GDM1 (cell line): Measurements from ENCODE around the gene ATXN10.
"Not testable (repeated sequence)": the region's sequence is repeated elsewhere in the genome, so short reads cannot be mapped to it uniquely, and the experiment has no call there.

Experiments
- DNase-seq: peaks from one replicate; lab custom pipeline; 2025; lab: John Stamatoyannopoulos, UW

The ATXN10 gene

DNA sequence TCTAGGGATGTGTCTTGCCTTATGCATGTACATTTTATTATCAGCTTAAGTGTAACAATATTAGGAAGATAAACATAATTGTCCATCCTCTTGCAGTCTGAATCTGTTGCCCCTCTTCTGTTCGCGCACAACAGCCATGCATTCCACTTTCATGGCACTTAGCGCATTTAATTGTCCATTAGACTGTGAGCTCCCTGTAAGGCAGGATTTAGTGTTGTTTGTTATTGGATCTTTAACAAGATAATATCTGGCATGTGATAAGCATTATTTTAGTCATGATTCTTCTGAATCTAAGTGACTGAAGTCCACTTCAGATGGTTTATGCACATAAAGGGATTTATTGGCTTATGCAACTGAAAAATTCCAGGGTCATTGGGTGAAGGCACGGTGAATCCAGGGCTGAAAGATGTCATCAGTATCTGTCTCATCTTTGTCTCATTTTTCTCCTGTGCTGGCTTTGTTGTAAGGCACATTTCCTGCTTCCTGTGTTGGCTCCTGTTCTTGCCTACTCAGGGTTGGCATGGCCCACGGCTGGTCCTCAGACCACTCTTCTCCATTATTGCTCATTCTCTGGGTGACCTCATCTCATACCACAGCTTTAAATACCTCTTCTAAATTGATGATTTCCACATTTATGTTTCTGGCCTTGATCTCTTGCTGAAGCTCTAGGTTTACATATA lies 37.6 kb downstream of the ATXN10 start:
- no peak for DNase-seq

DNA sequence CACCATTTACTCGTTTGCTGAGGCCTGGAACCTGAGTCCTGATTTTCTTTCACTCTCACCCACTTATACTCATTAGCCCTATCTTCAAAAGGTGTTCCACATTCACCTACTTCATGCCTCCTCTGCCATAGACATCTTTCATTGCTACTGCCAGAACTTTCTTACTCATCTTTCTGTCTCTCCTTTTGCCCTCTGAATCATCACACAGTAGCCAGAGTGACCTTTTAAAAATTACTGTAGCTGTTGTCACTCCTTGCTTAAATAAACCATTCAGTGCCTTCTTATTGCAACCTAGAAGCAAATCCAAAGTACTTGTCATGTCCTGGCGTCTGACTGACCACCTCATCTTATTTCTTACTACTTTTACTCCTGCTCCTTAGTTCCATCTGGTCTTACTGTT lies 38.2 kb downstream of the ATXN10 start:
- DNase-seq: no peak

GRCh38 chr22:45710469-45710868 lies 38.8 kb downstream of the ATXN10 start:
- DNase-seq: no peak

DNA sequence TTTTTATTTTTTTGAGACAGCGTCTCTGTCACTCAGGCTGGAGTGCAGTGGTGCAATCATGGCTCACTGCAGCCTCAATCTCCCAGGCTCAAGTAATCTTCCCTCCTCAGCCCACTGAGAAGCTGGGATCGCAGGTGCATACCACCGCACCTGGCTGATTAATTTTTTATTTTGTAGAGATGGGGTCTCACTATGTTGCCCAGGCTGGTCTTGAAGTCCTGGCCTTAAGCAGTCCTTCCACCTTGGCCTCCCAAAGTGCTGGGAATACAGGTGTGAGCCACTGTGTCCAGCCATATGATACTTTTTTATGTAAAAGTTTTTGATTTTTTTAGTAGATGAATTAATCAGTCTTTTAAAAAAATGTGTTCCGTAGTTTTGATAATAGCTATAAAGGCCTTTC lies 42.8 kb downstream of the ATXN10 start:
- not testable (repeated sequence) for DNase-seq

DNA sequence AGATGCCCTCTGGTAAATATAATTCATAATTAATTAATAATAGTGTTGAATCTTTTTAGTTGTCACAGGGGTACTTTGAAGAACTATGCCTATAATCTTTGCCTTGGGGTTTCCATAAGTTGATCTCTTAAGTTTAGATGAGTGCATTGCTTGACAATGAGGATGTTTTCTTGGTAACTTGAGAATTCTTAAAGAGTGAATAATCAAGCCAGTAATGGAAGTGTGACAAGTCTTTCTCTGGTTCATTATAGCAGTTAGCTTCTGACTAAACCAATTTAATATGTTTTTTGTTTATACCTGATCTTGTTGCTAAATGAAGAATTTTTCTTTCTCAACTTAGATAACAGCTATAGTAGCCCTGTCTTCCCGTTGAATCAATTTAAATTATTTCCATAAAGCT lies 46.2 kb downstream of the ATXN10 start:
- DNase-seq: no peak

GRCh38 chr22:45718391-45718790 lies 46.8 kb downstream of the ATXN10 start:
- no peak for DNase-seq

- DNase-seq: no peak
Measured at GRCh38 chr22:45720839-45721378, 49.3 kb downstream of the ATXN10 start.

- DNase-seq: no peak
Measured at GRCh38 chr22:45722006-45722405, 50.4 kb downstream of the ATXN10 start.

DNA sequence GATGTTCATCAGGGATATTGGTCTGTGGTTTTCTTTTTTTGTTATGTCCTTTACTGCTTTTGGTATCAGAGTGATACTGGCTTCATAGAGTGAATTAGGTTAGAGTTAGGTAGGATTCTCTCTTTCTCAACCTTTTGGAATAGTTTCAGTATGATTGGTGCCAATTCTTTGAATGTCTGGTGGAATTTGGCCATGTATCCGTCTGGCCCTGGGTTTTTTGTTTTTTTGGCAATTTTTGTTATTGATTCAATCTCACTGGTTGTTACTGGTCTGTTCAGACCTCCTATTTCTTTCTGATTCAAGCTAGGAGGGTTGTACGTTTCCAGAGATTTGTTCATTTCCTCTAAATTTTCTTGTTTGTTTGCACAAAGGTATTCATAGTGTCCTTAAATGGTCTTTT lies 54.4 kb downstream of the ATXN10 start:
- DNase-seq: no peak

DNA sequence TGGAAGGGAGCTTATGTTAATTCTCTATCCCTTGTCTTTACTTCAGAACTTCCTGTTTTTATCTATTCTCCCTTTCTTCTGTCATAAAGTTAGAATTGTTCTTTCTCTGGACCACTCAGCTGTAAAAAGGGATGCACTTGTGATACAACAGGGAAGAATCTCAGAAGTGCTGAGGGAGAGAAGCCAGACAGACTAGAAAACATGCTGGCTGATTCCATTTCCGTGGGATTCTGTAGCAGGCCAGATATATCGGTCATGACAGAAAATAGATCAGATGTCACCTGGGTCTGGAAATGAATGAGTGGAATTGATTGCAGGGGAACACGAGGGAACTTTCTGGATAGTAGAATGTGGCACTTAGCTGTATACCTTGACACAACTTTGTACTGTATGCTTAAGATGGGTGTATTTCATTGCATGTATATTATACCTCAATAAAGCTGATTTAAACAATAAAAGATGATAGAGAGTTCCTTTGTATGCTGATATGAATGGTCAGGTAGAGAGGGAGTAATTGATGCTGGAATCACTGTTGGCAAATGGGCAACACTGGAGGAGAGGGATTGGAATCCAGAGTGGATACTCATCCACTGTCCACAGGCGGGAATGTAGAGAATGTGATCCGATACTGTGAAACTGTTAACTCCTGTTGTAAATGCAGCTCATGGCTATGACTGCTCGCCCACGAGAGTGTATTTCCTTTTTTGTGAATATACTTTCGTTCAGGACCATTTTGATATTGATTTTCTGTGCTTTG lies 59.6 kb downstream of the ATXN10 start:
- no peak for DNase-seq

- no peak for DNase-seq
Measured at GRCh38 chr22:45731798-45732495, 60.3 kb downstream of the ATXN10 start.

DNA sequence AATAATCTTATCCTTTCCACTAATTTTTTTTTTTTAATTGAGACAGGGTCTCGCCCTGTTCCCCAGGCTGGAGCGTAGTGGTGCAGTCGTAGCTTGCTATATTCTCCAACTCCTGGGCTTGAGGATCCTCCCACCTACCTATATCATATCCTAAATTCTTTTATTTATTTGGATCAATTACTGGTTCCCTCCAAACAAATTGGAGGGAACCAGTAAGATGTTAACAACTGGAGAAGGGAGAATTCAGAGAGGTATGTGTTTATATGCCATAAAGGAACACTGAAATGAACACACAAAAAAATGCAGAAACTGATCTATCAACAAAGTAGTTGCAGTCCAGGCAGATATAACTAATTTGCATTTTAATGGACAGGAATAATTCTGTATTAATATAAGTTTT lies 63.6 kb downstream of the ATXN10 start:
- DNase-seq: no peak

DNA sequence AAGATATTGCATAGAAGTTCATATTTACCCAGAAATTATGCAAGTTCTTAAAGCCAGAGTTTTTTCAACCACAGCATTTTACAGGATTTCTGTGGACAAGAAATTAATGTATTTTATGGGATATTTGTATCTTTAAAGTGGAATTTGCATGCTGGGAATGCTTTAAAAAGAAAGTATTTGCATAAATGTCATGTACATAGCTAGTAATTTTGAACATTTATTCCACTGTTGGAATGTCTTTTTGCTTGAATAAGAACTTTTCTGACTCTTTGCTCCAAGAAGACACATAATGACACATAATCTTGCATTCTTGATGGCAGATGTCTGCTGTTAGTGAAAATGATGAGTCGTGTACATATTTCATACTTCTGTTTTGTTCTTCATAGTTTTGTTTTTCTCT lies 66.6 kb downstream of the ATXN10 start:
- DNase-seq: no peak

DNA sequence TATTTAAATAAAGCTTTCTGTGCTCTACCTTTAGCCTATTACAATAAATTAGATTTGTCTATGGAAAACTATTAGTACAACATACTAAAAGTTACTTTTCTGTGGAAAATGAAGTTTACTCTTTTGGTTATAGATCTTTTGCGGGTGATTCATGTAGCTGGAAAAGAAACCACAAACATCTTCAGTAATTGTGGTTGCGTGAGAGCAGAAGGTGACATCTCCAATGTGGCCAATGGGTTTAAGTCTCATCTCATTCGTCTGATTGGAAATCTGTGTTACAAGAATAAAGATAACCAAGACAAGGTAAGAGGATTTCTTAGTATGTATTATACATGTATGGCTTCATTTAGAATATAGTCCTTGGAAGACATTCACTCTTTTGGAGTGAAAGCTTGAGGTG lies 68.6 kb downstream of the ATXN10 start:
- no peak for DNase-seq

DNA sequence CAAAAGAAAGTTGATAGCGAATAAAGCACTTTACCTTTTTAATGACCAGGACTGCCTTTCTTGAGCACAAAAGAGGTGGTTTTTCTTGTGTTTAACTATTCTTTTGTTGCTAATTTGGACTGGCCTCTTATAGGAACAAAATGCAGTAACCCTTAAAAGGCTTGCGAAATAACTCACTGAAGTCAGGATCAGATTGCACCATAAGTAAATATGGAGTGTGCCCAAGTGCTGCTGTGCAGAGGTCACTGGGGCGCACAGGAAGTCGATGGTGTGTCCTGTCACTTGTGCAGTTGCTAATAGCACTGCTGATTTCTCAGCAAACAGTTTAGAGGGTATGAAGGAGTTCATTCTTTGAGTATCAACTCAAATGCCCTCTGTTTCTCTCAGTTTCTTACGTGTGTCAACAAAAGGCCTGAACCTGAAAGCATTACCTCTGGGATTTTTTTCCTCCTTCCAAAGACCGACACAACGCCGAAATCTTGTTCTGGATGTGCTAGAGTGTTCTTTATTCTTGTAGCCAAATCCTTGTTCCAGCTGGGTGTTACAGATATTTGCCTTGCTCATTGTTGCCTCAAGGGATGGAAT lies 71.3 kb downstream of the ATXN10 start:
- DNase-seq: no peak

DNA sequence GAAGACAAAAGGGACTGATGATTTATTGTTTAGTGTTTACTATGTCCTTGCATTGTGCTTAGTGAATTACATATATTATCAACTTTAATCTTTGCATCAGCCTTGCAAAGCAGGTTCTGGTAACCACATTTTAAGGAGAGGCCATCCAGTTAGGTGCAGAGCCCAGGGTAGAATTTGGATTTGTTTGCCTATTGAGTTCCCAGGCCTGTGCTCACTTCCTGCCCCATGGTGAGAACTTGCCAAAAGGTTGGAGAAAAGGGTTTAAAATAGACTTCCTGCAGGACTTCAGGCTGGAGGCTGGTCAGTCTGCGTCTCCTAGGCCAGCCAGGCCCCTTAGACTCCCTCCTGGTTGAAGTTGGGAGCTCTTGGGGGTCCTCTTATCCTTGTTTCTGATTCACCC lies 72.1 kb downstream of the ATXN10 start:
- DNase-seq: no peak

GRCh38 chr22:45744442-45744841 lies 72.8 kb downstream of the ATXN10 start:
- no peak for DNase-seq

- DNase-seq: no peak
Measured at GRCh38 chr22:45750626-45751025, 79.0 kb downstream of the ATXN10 start.

DNA sequence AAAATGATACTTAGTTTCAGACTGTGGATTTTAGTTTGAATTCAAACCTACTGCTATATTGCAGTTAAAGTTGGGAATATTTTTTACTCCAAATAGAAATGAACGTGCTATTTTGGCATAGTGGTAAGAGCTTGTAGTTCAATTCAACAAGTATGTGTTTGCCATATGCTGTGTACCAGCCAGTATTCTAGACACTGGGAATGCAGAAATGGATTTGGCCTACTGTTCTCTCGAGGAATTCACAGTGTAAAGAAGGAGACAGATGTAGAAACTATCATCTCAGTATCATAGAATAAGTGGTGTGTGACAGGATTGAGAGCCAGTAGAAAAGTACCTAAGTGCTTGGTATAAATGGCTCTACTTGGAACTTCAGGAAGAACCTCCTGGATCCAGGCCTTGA lies 80.4 kb downstream of the ATXN10 start:
- no peak for DNase-seq

GRCh38 chr22:45754822-45755221 lies 83.2 kb downstream of the ATXN10 start:
- no peak for DNase-seq

GRCh38 chr22:45756558-45756957 lies 84.9 kb downstream of the ATXN10 start:
- no peak for DNase-seq

- DNase-seq: no peak
Measured at GRCh38 chr22:45757068-45757467, 85.4 kb downstream of the ATXN10 start.

DNA sequence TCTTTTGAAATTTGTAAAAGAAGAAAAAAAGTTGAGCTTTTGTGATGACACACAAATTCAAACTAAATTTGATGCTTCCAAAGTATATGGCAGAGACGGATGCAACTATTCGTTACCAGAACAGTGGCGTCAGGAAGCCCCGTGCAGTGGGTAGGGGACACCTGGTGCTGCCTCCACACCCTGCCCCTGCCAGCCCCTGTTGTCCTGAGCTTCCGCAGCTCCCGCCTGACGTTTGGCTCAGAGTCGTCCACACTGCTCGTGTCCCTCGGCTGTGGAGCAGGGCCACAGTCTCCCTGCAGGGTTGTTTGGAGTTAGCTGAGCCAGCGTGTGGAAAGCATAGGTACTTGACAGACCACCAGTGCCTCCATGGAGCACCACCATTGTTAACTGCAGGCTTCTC lies 86.3 kb downstream of the ATXN10 start:
- no peak for DNase-seq
